Posterior cingulate gyrus (tissue), 11 donors: ENCODE results near the gene CARD19.
A peak's percentile ranks its signal among the peaks of the same experiment; 100 is the strongest.

Source experiments
- DNase-seq, 10 donors: peaks; one replicate each; pipeline versions ENCODE4 v3.0.0 to v3.0.0-alpha.2; 2020 to 2021; ENCODE audit warnings: mixed read lengths in 3 of 10
- intact Hi-C: fragments of 100-400 bp; cut with DNase I; formaldehyde crosslinking; loops from one replicate; pipeline ENCODE4 v1.15.1; 2023

Gene CARD19

GRCh38 chr9:93096131-93096802 is at the start of gene CARD19:
Gene CARD19, plus strand, starts transcription at chr9:93096217. Its CDS starts 129 bp downstream, at chr9:93096346.
- peak in 5 of 10 donors; percentile 38 to 93 (median 82) for DNase-seq
- intact Hi-C loops = loop anchor here (5.0 to 10.0 kb wide), 3 partner anchors 36 to 479 kb away; partner anchors contain the start of genes NINJ1, PHF2 and ZNF484

- intact Hi-C loops = no loop called here
- peak in 2 of 10 donors; percentile 8 to 55 for DNase-seq
Observed at GRCh38 chr9:93048566-93049448, 47.2 kb upstream of the CARD19 start.

- DNase-seq = peak in 2 of 10 donors; percentile 27 to 47
- intact Hi-C loops = no loop called here
Observed at GRCh38 chr9:93049491-93049890, 46.5 kb upstream of the CARD19 start.

- peak in 2 of 10 donors; percentile 16 to 57 for DNase-seq
- intact Hi-C loops = no loop called here
Observed at GRCh38 chr9:93050231-93050630, 45.8 kb upstream of the CARD19 start.

GRCh38 chr9:93051680-93052089 is 44.3 kb upstream of the CARD19 start:
- intact Hi-C loops = no loop called here
- DNase-seq = peak in 1 of 10 donors; percentile 65

GRCh38 chr9:93052791-93053540 is 43.1 kb upstream of the CARD19 start:
- intact Hi-C loops = no loop called here
- DNase-seq = peak in 2 of 10 donors; percentile 37 to 77

- DNase-seq = peak in 2 of 10 donors; percentile 42 to 60
- intact Hi-C loops = no loop called here
Observed at GRCh38 chr9:93053781-93054331, 42.2 kb upstream of the CARD19 start.

- DNase-seq = peak in 1 of 10 donors; percentile 71
- intact Hi-C loops = no loop called here
Observed at GRCh38 chr9:93054758-93055704, 41.0 kb upstream of the CARD19 start.

- DNase-seq = peak in 1 of 10 donors; percentile 67
- intact Hi-C loops = no loop called here
Observed at GRCh38 chr9:93057042-93057702, 38.8 kb upstream of the CARD19 start.

- peak in 2 of 10 donors; percentile 21 to 61 for DNase-seq
- intact Hi-C loops = no loop called here
Observed at GRCh38 chr9:93057703-93058354, 38.2 kb upstream of the CARD19 start.

GRCh38 chr9:93058355-93059010 is 37.5 kb upstream of the CARD19 start, which contains the start of gene SUSD3:
Gene SUSD3, plus strand, starts transcription at chr9:93058701. Its CDS starts 42 bp downstream, at chr9:93058743.
- peak in 3 of 10 donors; percentile 19 to 69 (median 30) for DNase-seq
- intact Hi-C loops = no loop called here

GRCh38 chr9:93059011-93059714 is 36.9 kb upstream of the CARD19 start:
- intact Hi-C loops = no loop called here
- peak in 1 of 10 donors; percentile 70 for DNase-seq

GRCh38 chr9:93059715-93060578 is 36.1 kb upstream of the CARD19 start:
- peak in 2 of 10 donors; percentile 12 to 46 for DNase-seq
- intact Hi-C loops = no loop called here

- DNase-seq = peak in 2 of 10 donors; percentile 42 to 60
- intact Hi-C loops = no loop called here
Observed at GRCh38 chr9:93060746-93061259, 35.2 kb upstream of the CARD19 start.

GRCh38 chr9:93061260-93061751 is 34.7 kb upstream of the CARD19 start:
- peak in 2 of 10 donors; percentile 18 to 19 for DNase-seq
- intact Hi-C loops = no loop called here
